Measurements from ENCODE around the gene AIF1. TPM values are rescaled to one million over a fixed set of nuclear protein-coding genes. Genes with fewer than 3 reads are reported as not detected.

Gene AIF1
- total RNA-seq, 1 experiment from 2014 or later = not detected

GRCh38 chr6:31663961-31664789 is 49.1 kb downstream of the AIF1 start:
- ChIA-PET CTCF (interaction anchor here (0.7 to 0.9 kb wide), 4 partner anchors 9 to 114 kb away, joined by 4 to 9 read pairs (median 4); partner anchors contain the start of gene APOM), POLR2A (interaction anchor here (0.6 to 7.9 kb wide), 40 partner anchors 12 to 1308 kb away, joined by 3 to 263 read pairs (median 5); partner anchors contain the start of genes ABHD16A, APOM, ATP6V1G2 and BAG6)
- H3K27me3 Mint-ChIP-seq (ENCODE audit: insufficient read depth, unreplicated experiment) = no peaks in the 10 kb centered on the region
- no peak for TF ChIP-seq CTCF (IDR thresholded peaks at IDR 0.05; ENCODE audit: unreplicated experiment)
- H3K4me1 Mint-ChIP-seq (ENCODE audit: insufficient read depth, unreplicated experiment) = peaks cover 39% of the 10 kb centered on the region
- BruUV-seq (replicated peaks) = TSS peak; percentile 31
- peak overlapping the region; percentile 99 for H3K4me3 Mint-ChIP-seq (ENCODE audit: unreplicated experiment)
- H3K36me3 Mint-ChIP-seq (ENCODE audit: insufficient read depth, unreplicated experiment) = peaks cover 79% of the 10 kb centered on the region
- intact Hi-C loops (cut with micrococcal nuclease) = loop anchor here (5.0 kb wide), 1 partner anchor 42 kb away; the partner anchor contains the start of gene PRRC2A
- H3K27ac Mint-ChIP-seq (ENCODE audit: low read depth, unreplicated experiment) = peak overlapping the region; percentile 99
- H3K9me3 Mint-ChIP-seq (ENCODE audit: unreplicated experiment) = no peaks in the 10 kb centered on the region
- DNase-seq (ENCODE audit: unreplicated experiment) = peak; percentile 84

- no peaks in the 10 kb centered on the region for H3K9me3 Mint-ChIP-seq (ENCODE audit: unreplicated experiment)
- peaks cover 79% of the 10 kb centered on the region for H3K36me3 Mint-ChIP-seq (ENCODE audit: insufficient read depth, unreplicated experiment)
- H3K4me3 Mint-ChIP-seq (ENCODE audit: unreplicated experiment) = peak within 1 kb of the TSS; percentile 99
- peak; percentile 97 for DNase-seq (ENCODE audit: unreplicated experiment)
- H3K27ac Mint-ChIP-seq (ENCODE audit: low read depth, unreplicated experiment) = peak within 1 kb of the TSS; percentile 99
- POLR2A ChIA-PET = interaction anchor here (0.6 to 7.9 kb wide), 37 partner anchors 13 to 1307 kb away, joined by 3 to 263 read pairs (median 5); partner anchors contain the start of genes ABHD16A, APOM, BAG6 and CLIC1
- peaks cover 31% of the 10 kb centered on the region for H3K4me1 Mint-ChIP-seq (ENCODE audit: insufficient read depth, unreplicated experiment)
- no TSS peak for BruUV-seq (replicated peaks)
- TF ChIP-seq CTCF (IDR thresholded peaks at IDR 0.05; ENCODE audit: unreplicated experiment) = no peak
- CTCF ChIA-PET = interaction anchor here (0.7 kb wide), 1 partner anchor 114 kb away, joined by 5 read pairs; no protein-coding TSS in a partner anchor
- intact Hi-C loops (cut with micrococcal nuclease) = loop anchor here (5.0 kb wide), 1 partner anchor 43 kb away; the partner anchor contains the start of gene PRRC2A
- H3K27me3 Mint-ChIP-seq (ENCODE audit: insufficient read depth, unreplicated experiment) = no peaks in the 10 kb centered on the region
These were observed 49.9 kb downstream of the AIF1 start, which contains the start of gene GPANK1 for GRCh38 chr6:31664790-31665500. TSS of gene GPANK1 (minus strand) at chr6:31664997. CDS start at chr6:31664478, 519 bp downstream.

- H3K27ac Mint-ChIP-seq (ENCODE audit: low read depth, unreplicated experiment) = peak within 1 kb of the TSS; percentile 99
- no TSS peak for BruUV-seq (replicated peaks)
- no peaks in the 10 kb centered on the region for H3K27me3 Mint-ChIP-seq (ENCODE audit: insufficient read depth, unreplicated experiment)
- intact Hi-C loops (cut with micrococcal nuclease) = no loop called here
- peaks cover 81% of the 10 kb centered on the region for H3K36me3 Mint-ChIP-seq (ENCODE audit: insufficient read depth, unreplicated experiment)
- POLR2A ChIA-PET = interaction anchor here (0.6 to 7.9 kb wide), 29 partner anchors 12 to 1306 kb away, joined by 3 to 263 read pairs (median 7); partner anchors contain the start of genes ABHD16A, APOM, ATP6V1G2 and BAG6
- peak within 1 kb of the TSS; percentile 99 for H3K4me3 Mint-ChIP-seq (ENCODE audit: unreplicated experiment)
- peak; percentile 98 for DNase-seq (ENCODE audit: unreplicated experiment)
- H3K9me3 Mint-ChIP-seq (ENCODE audit: unreplicated experiment) = no peaks in the 10 kb centered on the region
- TF ChIP-seq CTCF (IDR thresholded peaks at IDR 0.05; ENCODE audit: unreplicated experiment) = no peak
- CTCF ChIA-PET = interaction anchor here (0.5 to 1.1 kb wide), 3 partner anchors 11 to 1102 kb away, joined by 3 read pairs; no protein-coding TSS in a partner anchor
- H3K4me1 Mint-ChIP-seq (ENCODE audit: insufficient read depth, unreplicated experiment) = peaks cover 31% of the 10 kb centered on the region
These were observed 50.7 kb downstream of the AIF1 start, which contains the start of gene CSNK2B for GRCh38 chr6:31665501-31666336. TSS of gene CSNK2B (plus strand) at chr6:31666080. CDS start at chr6:31666832, 752 bp downstream.
